C4-2B (cell line): Measurements from ENCODE around the gene KHDC3L.

Source experiments
- ZFX ChIP-seq: fragments of 450-650 bp; IDR thresholded peaks from 2 replicates; pipeline ENCODE4 v1.6.1; 2017
- TF ChIP-seq, protein P1 (sequence below): fragments of 450-650 bp; conservative IDR thresholded peaks from 2 replicates; pipeline ENCODE4 v1.5.1; 2017; ENCODE audit warnings: mild to moderate bottlenecking

DNA sequence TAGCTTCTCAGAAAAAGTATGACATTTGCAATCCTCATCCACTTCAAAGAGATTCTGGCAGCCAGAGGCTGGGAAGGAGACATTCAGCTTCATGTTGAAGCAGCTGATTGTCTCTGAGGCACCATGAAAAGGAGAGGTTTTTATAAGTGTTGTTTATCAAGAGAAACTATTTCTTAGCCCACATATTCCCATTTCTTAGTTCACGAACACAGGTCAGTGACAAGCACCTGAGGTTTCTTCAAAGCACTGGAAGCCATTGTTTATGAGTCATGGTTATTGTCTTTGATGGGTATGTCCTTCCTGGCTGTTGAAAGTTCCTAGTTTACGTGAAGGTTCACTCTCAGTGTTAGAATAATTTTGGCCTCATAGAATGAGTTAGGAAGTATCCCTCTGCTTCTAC is 29.2 kb downstream of the KHDC3L start:
- TF ChIP-seq, protein P1, sequence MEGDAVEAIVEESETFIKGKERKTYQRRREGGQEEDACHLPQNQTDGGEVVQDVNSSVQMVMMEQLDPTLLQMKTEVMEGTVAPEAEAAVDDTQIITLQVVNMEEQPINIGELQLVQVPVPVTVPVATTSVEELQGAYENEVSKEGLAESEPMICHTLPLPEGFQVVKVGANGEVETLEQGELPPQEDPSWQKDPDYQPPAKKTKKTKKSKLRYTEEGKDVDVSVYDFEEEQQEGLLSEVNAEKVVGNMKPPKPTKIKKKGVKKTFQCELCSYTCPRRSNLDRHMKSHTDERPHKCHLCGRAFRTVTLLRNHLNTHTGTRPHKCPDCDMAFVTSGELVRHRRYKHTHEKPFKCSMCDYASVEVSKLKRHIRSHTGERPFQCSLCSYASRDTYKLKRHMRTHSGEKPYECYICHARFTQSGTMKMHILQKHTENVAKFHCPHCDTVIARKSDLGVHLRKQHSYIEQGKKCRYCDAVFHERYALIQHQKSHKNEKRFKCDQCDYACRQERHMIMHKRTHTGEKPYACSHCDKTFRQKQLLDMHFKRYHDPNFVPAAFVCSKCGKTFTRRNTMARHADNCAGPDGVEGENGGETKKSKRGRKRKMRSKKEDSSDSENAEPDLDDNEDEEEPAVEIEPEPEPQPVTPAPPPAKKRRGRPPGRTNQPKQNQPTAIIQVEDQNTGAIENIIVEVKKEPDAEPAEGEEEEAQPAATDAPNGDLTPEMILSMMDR: no peak
- no peak for TF ChIP-seq ZFX
